Mesothelial cell of epicardium (in vitro differentiated cells): ENCODE data around the gene ABHD12B. TPM values are rescaled to one million over a fixed set of nuclear protein-coding genes. Genes with fewer than 3 reads are reported as not detected.
"Not testable (repeated sequence)": the region's sequence is repeated elsewhere in the genome, so short reads cannot be mapped to it uniquely, and the experiment has no call there.

ENCODE experiments used
- DNase-seq, 2 experiments: peaks; one replicate each; pipeline ENCODE4 v3.0.0; 2021; ENCODE audit warnings: low spot score in 2 of 2; ENCODE audit not compliant: unreplicated experiment in 2 of 2
- H3K27ac Mint-ChIP-seq: 2 replicates; pipeline ENCODE4 v1.8.0; 2021; ENCODE audit warnings: mixed read lengths
- H3K27me3 Mint-ChIP-seq: 2 replicates; pipeline ENCODE4 v1.8.0; 2021; ENCODE audit warnings: low read depth, mixed read lengths
- H3K36me3 Mint-ChIP-seq: 2 replicates; pipeline ENCODE4 v1.8.0; 2021; ENCODE audit warnings: mixed read lengths
- H3K4me1 Mint-ChIP-seq: 2 replicates; pipeline ENCODE4 v1.8.0; 2021; ENCODE audit warnings: mixed read lengths
- H3K4me3 Mint-ChIP-seq: 2 replicates; pipeline ENCODE4 v1.8.0; 2021; ENCODE audit warnings: mild to moderate bottlenecking, moderate library complexity, mixed read lengths
- H3K9me3 Mint-ChIP-seq: 2 replicates; pipeline ENCODE4 v1.8.0; 2021; ENCODE audit warnings: mixed read lengths
- total RNA-seq: library from RNA; stranded (reverse); gene quantifications from 3 replicates; pipeline ENCODE4 v1.2.1, GENCODE V29; 2021
- TF ChIP-seq, protein P1 (sequence below): fragments of 200-600 bp; sonication (generic); IDR thresholded peaks from one replicate; pipeline ENCODE4 v1.5.0; 2021; ENCODE audit warnings: antibody characterized with exemption; ENCODE audit not compliant: unreplicated experiment

The ABHD12B gene
- total RNA-seq, 1 donor from 2014 or later: 0.16 TPM

- H3K4me1 Mint-ChIP-seq: peaks cover 3% of the 10 kb centered on the region
Measured at GRCh38 chr14:50887476-50887875, 15.6 kb downstream of the ABHD12B start.

DNA sequence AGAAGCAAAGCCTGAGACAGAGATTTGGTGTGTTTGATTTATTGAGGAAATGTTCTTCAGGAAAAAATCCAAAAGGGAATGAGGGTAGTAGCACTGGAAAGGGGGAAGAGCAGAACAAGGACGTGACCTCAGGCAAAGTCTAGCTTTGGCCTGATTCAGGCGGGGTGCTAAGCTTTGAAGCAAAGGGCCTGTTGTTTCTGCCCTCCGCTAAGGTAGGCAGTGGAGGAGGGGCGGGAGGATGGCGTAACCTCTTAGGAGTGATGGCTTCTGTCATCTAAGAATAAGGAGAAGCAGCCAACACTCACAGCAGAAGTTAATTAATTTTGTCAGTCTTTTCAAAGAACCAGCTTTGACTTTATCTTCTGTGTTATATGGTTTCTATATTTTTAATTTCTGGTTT, 20.4 kb downstream of the ABHD12B start:
- Mint-ChIP-seq H3K4me3 (no peak overlapping the region), H3K4me1 (peaks cover 3% of the 10 kb centered on the region), H3K27me3 (no peaks in the 10 kb centered on the region), H3K27ac (no peak overlapping the region), H3K9me3 (no peaks in the 10 kb centered on the region), H3K36me3 (no peaks in the 10 kb centered on the region)
- no peak for DNase-seq
- TF ChIP-seq, protein P1, sequence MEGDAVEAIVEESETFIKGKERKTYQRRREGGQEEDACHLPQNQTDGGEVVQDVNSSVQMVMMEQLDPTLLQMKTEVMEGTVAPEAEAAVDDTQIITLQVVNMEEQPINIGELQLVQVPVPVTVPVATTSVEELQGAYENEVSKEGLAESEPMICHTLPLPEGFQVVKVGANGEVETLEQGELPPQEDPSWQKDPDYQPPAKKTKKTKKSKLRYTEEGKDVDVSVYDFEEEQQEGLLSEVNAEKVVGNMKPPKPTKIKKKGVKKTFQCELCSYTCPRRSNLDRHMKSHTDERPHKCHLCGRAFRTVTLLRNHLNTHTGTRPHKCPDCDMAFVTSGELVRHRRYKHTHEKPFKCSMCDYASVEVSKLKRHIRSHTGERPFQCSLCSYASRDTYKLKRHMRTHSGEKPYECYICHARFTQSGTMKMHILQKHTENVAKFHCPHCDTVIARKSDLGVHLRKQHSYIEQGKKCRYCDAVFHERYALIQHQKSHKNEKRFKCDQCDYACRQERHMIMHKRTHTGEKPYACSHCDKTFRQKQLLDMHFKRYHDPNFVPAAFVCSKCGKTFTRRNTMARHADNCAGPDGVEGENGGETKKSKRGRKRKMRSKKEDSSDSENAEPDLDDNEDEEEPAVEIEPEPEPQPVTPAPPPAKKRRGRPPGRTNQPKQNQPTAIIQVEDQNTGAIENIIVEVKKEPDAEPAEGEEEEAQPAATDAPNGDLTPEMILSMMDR: no peak

More at GRCh38 chr14:50887476-50887875, 15.6 kb downstream of the ABHD12B start:
- no peak for DNase-seq
- Mint-ChIP-seq H3K9me3 (no peaks in the 10 kb centered on the region), H3K27ac (no peak overlapping the region), H3K36me3 (no peaks in the 10 kb centered on the region), H3K4me3 (no peak overlapping the region), H3K27me3 (peaks cover 12% of the 10 kb centered on the region)
- TF ChIP-seq, protein P1: no peak

- not testable (repeated sequence) for H3K4me3 Mint-ChIP-seq, H3K9me3 Mint-ChIP-seq, H3K4me1 Mint-ChIP-seq
Measured at GRCh38 chr14:50896421-50896820, 24.6 kb downstream of the ABHD12B start.

DNA sequence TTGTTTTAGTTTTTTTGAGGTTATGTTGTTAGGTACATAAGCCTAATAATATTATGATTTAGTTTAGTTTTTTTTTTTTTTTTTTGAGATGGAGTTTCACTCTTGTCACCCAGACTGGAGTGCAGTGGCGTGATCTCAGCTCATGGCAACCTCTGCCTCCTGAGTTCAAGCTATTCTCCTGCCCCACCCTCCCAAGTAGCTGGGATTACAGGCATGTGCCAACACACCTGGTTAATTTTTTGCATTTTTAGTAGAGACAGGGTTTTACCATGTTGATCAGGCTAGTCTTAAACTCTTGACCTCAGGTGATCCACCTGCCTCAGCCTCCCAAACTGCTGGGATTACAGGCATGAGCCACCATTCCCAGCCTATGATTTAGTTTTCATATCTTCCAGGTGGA, 25.2 kb downstream of the ABHD12B start:
- H3K27me3 Mint-ChIP-seq, H3K27ac Mint-ChIP-seq, H3K36me3 Mint-ChIP-seq, H3K9me3 Mint-ChIP-seq, H3K4me1 Mint-ChIP-seq, H3K4me3 Mint-ChIP-seq, DNase-seq: not testable (repeated sequence)

More at GRCh38 chr14:50896421-50896820, 24.6 kb downstream of the ABHD12B start:
- H3K36me3 Mint-ChIP-seq, H3K27ac Mint-ChIP-seq, DNase-seq, H3K27me3 Mint-ChIP-seq: not testable (repeated sequence)

DNA sequence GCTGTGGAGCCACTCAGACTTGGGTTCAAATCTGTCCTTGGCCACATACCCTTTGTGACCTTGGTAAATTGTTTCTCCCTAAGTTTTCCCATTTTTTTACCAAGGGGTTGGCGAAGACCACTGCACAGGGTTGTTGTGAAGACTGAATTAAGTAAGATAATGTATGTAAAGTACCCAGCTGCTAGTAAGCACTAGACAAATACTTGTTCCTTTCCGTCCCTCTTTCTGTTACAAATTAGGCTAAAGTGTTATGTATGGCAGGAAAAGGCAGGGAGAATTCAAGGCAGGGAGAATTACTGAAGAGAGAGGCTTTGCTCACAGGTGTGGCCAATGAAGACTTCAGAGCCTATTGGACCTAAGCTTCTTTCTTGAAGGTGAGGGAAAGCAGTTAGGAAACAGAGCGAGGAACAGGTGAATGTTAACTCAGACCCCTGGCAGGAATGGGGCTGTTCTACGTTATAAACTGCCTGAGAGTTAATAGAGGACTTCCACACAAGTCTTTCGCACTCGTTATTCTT, 25.9 kb downstream of the ABHD12B start:
- no peak for DNase-seq
- H3K27ac Mint-ChIP-seq: no peak overlapping the region
- no peaks in the 10 kb centered on the region for H3K27me3 Mint-ChIP-seq
- no peak overlapping the region for H3K4me3 Mint-ChIP-seq
- no peaks in the 10 kb centered on the region for H3K36me3 Mint-ChIP-seq
- TF ChIP-seq, protein P1: no peak
- H3K9me3 Mint-ChIP-seq: no peaks in the 10 kb centered on the region
- H3K4me1 Mint-ChIP-seq: no peaks in the 10 kb centered on the region

DNA sequence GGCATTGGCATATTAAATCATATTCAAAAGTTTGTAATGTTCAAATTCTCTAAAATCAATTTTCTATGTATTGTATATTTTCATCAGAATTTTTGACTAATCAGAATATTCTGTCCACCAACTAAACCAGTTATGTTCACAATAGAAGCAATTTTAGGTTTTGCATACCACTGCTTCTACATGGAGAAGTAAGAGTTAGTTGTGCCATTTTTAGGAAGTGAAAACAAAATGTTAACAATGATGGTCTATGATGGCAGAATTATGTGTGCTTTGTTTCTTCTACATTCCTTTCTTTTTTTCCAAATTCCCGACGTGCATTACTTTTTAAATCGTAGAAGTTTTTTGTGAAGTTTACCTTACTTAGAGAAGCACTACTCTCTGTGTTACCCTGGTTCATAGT, 29.5 kb downstream of the ABHD12B start:
- TF ChIP-seq, protein P1: no peak
- H3K4me3 Mint-ChIP-seq: no peak overlapping the region
- H3K27me3 Mint-ChIP-seq: no peaks in the 10 kb centered on the region
- no peak overlapping the region for H3K27ac Mint-ChIP-seq
- peaks cover 14% of the 10 kb centered on the region for H3K36me3 Mint-ChIP-seq
- H3K9me3 Mint-ChIP-seq: peaks cover 13% of the 10 kb centered on the region
- no peak for DNase-seq
- H3K4me1 Mint-ChIP-seq: no peaks in the 10 kb centered on the region

GRCh38 chr14:50904719-50905118, 32.9 kb downstream of the ABHD12B start:
- peaks cover 13% of the 10 kb centered on the region for H3K9me3 Mint-ChIP-seq
- H3K27ac Mint-ChIP-seq: no peak overlapping the region
- H3K27me3 Mint-ChIP-seq: no peaks in the 10 kb centered on the region
- no peak overlapping the region for H3K4me3 Mint-ChIP-seq
- H3K36me3 Mint-ChIP-seq: peaks cover 24% of the 10 kb centered on the region
- TF ChIP-seq, protein P1: no peak
- DNase-seq: no peak
- no peaks in the 10 kb centered on the region for H3K4me1 Mint-ChIP-seq
